Measurements from ENCODE around the gene INO80E.
"Not testable (repeated sequence)": the region's sequence is repeated elsewhere in the genome, so short reads cannot be mapped to it uniquely, and the experiment has no call there.

INO80E gene

GRCh38 chr16:30033270-30033669 lies 37.2 kb downstream of the INO80E start:
- FAIRE-seq = no peak

DNA sequence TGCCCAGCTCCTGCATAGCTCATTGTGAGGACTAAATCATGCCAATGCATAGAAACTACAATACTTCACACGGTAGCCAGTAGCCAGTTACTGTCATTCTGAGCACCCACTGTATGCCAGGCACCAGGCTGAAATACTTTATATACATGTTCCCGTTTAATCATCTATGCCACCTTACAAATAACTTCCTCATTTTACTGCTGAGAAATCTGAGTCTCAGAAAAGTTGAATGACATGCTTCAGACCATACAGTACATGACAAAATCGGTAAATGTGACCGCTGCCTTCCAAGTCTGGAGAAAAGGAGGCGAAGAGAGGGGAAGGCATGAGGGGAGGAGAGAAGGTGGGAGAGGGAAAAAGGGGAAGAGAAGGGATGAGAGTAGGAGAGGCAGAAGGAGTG lies 44.2 kb downstream of the INO80E start:
- FAIRE-seq = no peak

DNA sequence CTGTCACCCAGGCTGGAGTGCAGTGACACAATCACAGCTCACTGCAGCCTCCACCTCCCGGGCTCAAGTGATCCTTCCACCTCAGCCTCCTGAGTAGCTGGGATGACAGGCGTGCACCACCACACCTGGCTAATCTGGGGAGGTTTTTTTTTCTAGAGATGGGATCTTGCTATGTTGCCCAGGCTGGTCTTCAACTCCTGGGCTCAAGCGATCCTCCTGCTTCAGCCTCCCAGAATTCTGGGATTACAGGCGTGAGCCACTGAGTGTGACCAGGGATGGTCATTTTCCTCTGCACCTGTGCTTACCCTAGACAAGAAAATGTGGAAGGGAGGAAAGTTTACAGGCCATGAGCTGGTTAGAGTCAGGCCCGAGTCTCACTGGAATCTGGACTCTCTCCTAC lies 44.6 kb downstream of the INO80E start:
- FAIRE-seq = not testable (repeated sequence)

GRCh38 chr16:30041841-30042240 lies 45.8 kb downstream of the INO80E start:
- FAIRE-seq = peak; percentile 89

DNA sequence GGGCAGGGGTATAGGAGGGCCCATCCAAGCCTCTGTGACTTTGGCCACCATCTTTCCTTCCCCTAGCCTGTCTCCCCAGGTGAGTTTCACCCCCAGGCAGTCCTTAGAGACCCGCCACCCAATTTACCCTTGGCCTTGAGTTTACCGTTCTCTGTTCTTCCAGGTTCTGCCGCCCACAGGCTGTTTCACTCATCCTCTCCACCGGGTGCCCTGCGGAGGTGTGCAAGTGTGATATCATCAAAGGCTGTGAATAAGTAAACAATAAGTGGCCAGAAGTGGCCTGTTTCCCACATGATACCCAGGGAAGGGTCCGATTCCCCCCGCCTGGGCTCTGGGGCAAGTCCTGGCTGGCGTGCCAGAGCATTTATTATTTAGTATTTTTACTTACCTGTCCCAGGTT lies 50.1 kb downstream of the INO80E start:
- FAIRE-seq = no peak

DNA sequence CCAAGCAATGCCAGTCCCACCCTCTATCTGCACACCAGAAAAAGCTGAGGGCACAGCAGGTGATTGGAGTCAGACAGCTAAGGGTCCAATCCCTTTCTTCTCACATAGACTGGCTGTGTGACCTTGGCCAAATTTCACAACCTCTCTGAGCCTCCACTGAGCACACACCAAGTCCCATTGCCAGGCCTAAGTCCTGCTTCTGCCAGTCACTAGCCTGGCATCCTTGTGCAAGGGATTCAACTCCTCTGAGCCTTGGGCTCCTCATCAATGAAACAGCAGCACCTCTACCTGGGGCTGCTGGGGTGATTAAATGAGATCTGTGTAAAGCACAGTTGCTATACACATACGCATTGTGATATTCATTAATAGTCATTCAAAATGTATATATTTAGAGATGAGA lies 50.5 kb downstream of the INO80E start:
- FAIRE-seq = no peak

- FAIRE-seq = no peak
These were observed 53.8 kb downstream of the INO80E start for GRCh38 chr16:30049871-30050270.

- FAIRE-seq = no peak
These were observed 55.5 kb downstream of the INO80E start for GRCh38 chr16:30051518-30051917.

DNA sequence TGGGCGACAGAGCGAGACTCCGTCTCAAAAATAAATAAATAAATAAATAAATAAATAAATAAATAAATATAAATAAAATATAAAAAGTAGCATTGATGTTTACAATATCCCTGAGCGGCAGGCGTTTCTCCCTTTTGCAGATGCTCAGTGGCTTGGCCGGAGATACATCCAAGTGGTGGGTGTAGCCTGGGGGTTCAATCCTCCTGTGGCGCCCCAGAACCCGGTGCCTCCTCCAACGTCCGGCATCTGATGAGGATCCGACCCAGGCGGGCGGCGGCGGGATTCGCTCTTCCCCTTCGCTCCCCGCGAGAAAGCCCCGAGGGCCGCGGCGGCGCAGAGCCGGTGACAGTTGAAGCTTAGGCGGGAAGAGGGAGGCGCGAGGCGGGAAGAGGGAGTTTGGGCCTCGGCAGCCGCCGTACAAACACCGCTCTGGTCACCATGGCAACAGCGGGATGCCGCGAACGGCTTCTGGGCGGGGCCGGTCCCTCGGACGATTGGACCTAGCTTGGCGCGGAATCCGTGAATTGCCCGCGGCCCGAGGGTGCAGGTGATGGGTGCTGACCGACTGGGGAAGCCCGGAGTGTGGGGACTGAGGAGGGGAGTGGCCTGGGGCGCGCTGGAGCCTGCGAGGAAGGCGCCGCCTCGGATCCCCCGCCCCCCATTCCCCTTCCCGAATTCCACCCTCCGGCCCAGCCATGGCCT lies 56.8 kb downstream of the INO80E start:
- no peak for FAIRE-seq

GRCh38 chr16:30053376-30054015 lies 57.5 kb downstream of the INO80E start:
- no peak for FAIRE-seq

DNA sequence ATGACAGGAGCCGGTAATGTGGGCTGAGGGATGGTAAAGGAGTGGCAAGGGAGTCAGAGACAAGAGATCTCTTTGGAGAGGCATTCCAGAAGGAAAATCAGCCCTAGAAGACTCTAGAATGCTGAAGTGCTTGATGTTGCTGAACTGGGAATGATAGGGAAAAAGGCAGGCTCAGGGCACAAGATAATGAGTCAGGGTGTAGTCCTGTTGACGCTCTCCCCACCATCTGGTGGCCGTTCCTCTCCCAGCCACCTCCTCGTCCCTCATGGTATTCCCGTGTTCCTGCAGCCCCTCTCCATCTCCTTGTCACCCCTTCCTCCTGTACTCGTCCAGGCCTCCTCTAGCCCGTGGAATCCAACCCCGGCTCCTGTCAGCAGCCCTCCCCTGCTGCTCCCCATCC lies 58.4 kb downstream of the INO80E start:
- FAIRE-seq = no peak

DNA sequence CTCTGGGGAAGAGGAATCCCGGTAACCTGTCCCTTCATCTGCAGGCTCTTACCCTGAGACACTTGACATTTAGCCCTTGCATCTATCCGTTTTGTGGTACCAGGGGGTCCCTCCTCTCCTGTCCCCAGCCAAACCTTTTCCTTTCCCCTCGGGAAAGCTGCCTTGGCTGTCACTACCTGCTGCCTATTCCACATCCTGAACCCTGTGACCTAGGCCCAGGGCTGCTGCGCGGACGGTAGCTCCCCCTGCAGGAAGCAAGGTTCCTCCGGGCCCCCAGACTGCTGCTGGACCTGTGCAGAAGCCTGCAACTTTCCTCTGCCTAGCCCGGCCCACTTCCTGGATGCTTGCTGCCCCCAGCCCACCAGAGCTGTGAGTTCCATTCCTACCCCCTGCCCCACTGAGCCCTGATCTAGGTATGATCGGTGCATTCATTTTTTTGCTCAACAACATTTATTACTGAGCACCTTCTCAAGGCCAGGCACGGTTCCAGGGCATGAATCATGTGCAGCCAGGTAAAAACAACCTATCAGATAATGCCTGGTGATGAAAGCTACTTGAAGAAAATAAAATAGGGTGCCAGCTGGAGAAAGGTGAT lies 59.0 kb downstream of the INO80E start:
- FAIRE-seq = no peak

Data from endometrium (tissue), 2 donors.